SH-SY5Y (cell line): ENCODE results near the gene RCAN2.

Source experiments
- GATA2 ChIP-seq: IDR thresholded peaks from 2 replicates; pipeline ENCODE4 v1.6.1; 2011; ENCODE audit warnings: mild to moderate bottlenecking, low read depth, low read length
- GATA3 ChIP-seq: IDR thresholded peaks from 2 replicates; pipeline ENCODE4 v1.6.1; 2011; ENCODE audit warnings: low read depth, mild to moderate bottlenecking, low read length, moderate library complexity

DNA sequence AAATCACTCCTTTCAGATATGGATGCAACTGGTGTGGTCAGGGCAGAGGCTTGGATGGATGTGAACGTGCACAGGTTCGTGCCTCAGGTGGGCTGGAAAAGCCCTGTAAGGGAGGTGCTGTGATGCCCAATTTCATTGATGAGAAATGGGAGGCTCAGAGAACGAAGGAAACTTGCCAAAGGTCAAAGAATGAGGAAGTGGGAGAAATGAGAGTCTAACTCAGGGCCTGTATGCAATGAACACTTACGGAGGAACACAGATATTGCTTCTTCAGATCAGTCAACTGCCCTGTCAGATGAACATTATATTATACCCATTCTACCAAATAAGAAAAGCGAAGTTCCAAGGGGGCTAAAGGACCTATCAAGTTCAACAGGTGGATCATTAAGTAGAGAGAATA, 134.7 kb downstream of the RCAN2 start:
- TF ChIP-seq GATA2, result no peak
- no peak for TF ChIP-seq GATA3
